ENCODE data around the gene PRKCZ.

Gene PRKCZ

GRCh38 chr1:2061065-2061778 lies 11.0 kb downstream of the PRKCZ start:
- DNase-seq (ENCODE audit: low read depth in 4 of 4, low spot score in 1 of 4), result no peak

GRCh38 chr1:2065699-2066098 lies 15.5 kb downstream of the PRKCZ start:
- DNase-seq (ENCODE audit: low read depth in 4 of 4, low spot score in 1 of 4), result no peak

- DNase-seq (ENCODE audit: low read depth in 4 of 4, low spot score in 1 of 4), result no peak
Observed at GRCh38 chr1:2067393-2067792, 17.2 kb downstream of the PRKCZ start.

- DNase-seq (ENCODE audit: low read depth in 4 of 4, low spot score in 1 of 4), result no peak
Observed at GRCh38 chr1:2067981-2068380, 17.8 kb downstream of the PRKCZ start.

GRCh38 chr1:2068951-2069350 lies 18.7 kb downstream of the PRKCZ start:
- no peak for DNase-seq (ENCODE audit: low read depth in 4 of 4, low spot score in 1 of 4)

- no peak for DNase-seq (ENCODE audit: low read depth in 4 of 4, low spot score in 1 of 4)
Observed at GRCh38 chr1:2070016-2070415, 19.8 kb downstream of the PRKCZ start.

GRCh38 chr1:2070800-2071530 lies 20.8 kb downstream of the PRKCZ start:
- no peak for DNase-seq (ENCODE audit: low read depth in 4 of 4, low spot score in 1 of 4)

- no peak for DNase-seq (ENCODE audit: low read depth in 4 of 4, low spot score in 1 of 4)
Observed at GRCh38 chr1:2072109-2072806, 22.0 kb downstream of the PRKCZ start.

- no peak for DNase-seq (ENCODE audit: low read depth in 4 of 4, low spot score in 1 of 4)
Observed at GRCh38 chr1:2072891-2073290, 22.7 kb downstream of the PRKCZ start.

GRCh38 chr1:2073382-2074230 lies 23.4 kb downstream of the PRKCZ start:
- DNase-seq (ENCODE audit: low read depth in 4 of 4, low spot score in 1 of 4), result no peak

GRCh38 chr1:2074396-2074795 lies 24.2 kb downstream of the PRKCZ start:
- no peak for DNase-seq (ENCODE audit: low read depth in 4 of 4, low spot score in 1 of 4)

GRCh38 chr1:2074944-2075740 lies 24.9 kb downstream of the PRKCZ start:
- DNase-seq (ENCODE audit: low read depth in 4 of 4, low spot score in 1 of 4), result no peak

GRCh38 chr1:2076826-2077225 lies 26.6 kb downstream of the PRKCZ start:
- no peak for DNase-seq (ENCODE audit: low read depth in 4 of 4, low spot score in 1 of 4)

- DNase-seq (ENCODE audit: low read depth in 4 of 4, low spot score in 1 of 4), result no peak
Observed at GRCh38 chr1:2078170-2078569, 28.0 kb downstream of the PRKCZ start.

- no peak for DNase-seq (ENCODE audit: low read depth in 4 of 4, low spot score in 1 of 4)
Observed at GRCh38 chr1:2079396-2080085, 29.3 kb downstream of the PRKCZ start.

GRCh38 chr1:2080140-2080539 lies 29.9 kb downstream of the PRKCZ start:
- DNase-seq (ENCODE audit: low read depth in 4 of 4, low spot score in 1 of 4), result no peak

- DNase-seq (ENCODE audit: low read depth in 4 of 4, low spot score in 1 of 4), result no peak
Observed at GRCh38 chr1:2080884-2081283, 30.7 kb downstream of the PRKCZ start.

GRCh38 chr1:2081326-2081885 lies 31.2 kb downstream of the PRKCZ start:
- no peak for DNase-seq (ENCODE audit: low read depth in 4 of 4, low spot score in 1 of 4)

GRCh38 chr1:2082064-2082463 lies 31.9 kb downstream of the PRKCZ start:
- DNase-seq (ENCODE audit: low read depth in 4 of 4, low spot score in 1 of 4), result no peak

GRCh38 chr1:2083666-2084065 lies 33.5 kb downstream of the PRKCZ start:
- no peak for DNase-seq (ENCODE audit: low read depth in 4 of 4, low spot score in 1 of 4)

All from stimulated activated CD4-positive, alpha-beta T cell treated with anti-CD3 and anti-CD28 coated beads, Interleukin-1b, Interleukin-23, amount 100 ng/mL, for 24 hours (primary cell).